ENCODE results near the gene SLC38A10. TPM values are rescaled to one million over a fixed set of nuclear protein-coding genes. Genes with fewer than 3 reads are reported as not detected.
A peak's percentile ranks its signal among the peaks of the same experiment; 100 is the strongest.

SLC38A10 gene
- total and polyA plus RNA-seq, 2 of the 13 experiments (the other 11 are each of a cell fraction or from before 2014, with no cell fraction given), result 23.4 to 55.8 TPM

DNA sequence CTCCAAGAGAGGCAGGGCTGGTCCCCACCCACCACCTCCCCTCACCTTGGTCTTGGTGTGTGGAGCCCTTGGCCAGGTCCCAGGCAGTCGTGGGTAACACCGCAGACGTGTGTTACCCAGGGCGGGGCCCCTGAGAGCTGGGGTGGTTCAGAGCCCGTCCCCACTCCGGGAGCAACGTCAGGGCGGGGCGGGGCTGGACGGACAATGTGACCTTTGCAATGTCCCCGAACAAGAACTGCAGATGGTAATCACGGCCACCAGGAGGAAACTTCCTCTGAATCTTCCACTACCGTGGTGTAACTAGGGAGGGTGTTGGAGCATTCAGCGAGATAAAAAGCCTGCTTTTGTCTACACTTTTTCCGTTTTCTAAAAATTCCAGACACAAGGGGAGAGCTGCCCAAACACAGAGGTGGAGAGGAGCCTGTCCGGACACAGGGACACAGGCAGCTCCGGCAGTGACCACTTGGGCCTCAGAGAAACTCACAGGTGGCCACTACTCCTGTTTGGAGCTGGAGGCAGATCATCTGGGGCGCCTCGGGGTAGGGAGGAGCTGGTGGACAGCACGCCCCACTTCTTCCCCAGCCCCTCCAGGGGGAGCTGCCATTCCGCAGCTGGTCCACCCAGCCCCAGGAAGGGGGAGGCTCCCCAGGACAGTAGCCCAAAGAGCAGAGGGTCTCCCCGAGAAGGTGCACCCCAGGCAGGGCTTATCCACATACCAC is 14.2 kb upstream of the SLC38A10 start (continued):
- TF ChIP-seq SP4 (CRISPR knock-in tag; IDR thresholded peaks at IDR 0.05) (peak; percentile 55; the same call in 1 of the 2 replicates), ZSCAN29 (CRISPR knock-in tag; conservative IDR thresholded peaks at IDR 0.05) (0 out of 2 replicates have a peak, but pooled peaks have one; percentile 44), RARA (CRISPR knock-in tag; IDR thresholded peaks at IDR 0.05) (peak; percentile 58), SCMH1 (CRISPR knock-in tag; IDR thresholded peaks at IDR 0.05; ENCODE audit: borderline replicate concordance) (no peak), THYN1 (CRISPR knock-in tag; IDR thresholded peaks at IDR 0.05; ENCODE audit: borderline replicate concordance, low read depth) (no peak), FOSL2 (CRISPR knock-in tag; IDR thresholded peaks at IDR 0.05) (peak; percentile 45; the same call in 1 of the 2 replicates), ZNF546 (CRISPR knock-in tag; conservative IDR thresholded peaks at IDR 0.05) (peak; percentile 38; the same call in 1 of the 2 replicates), DR1 (CRISPR knock-in tag; IDR thresholded peaks at IDR 0.05) (0 out of 2 replicates have a peak, but pooled peaks have one; percentile 23), CEBPG (CRISPR knock-in tag; IDR thresholded peaks at IDR 0.05) (peak; percentile 54), KAT7 (CRISPR knock-in tag; IDR thresholded peaks at IDR 0.05; ENCODE audit: borderline replicate concordance) (0 out of 2 replicates have a peak, but pooled peaks have one; percentile 31), ELF3 (CRISPR knock-in tag; IDR thresholded peaks at IDR 0.05) (peak; percentile 72), SALL1 (CRISPR knock-in tag; IDR thresholded peaks at IDR 0.05) (peak; percentile 59), ZNF343 (CRISPR knock-in tag; IDR thresholded peaks at IDR 0.05) (0 out of 2 replicates have a peak, but pooled peaks have one; percentile 46), SP1 (IDR thresholded peaks at IDR 0.05) (no peak), SP1 (CRISPR knock-in tag; IDR thresholded peaks at IDR 0.05) (peak; percentile 67), RNF2 (conservative IDR thresholded peaks at IDR 0.05; ENCODE audit: low read depth) (no peak), HHEX (CRISPR knock-in tag; IDR thresholded peaks at IDR 0.05) (0 out of 2 replicates have a peak, but pooled peaks have one; percentile 15), NRL (CRISPR knock-in tag; IDR thresholded peaks at IDR 0.05; ENCODE audit: borderline replicate concordance) (0 out of 2 replicates have a peak, but pooled peaks have one; percentile 41), ZNF543 (CRISPR knock-in tag; IDR thresholded peaks at IDR 0.05) (peak; percentile 66; the same call in 1 of the 2 replicates), POLR2AphosphoS2 (IDR thresholded peaks at IDR 0.05; ENCODE audit: low read depth, low read length) (no peak)
- TF ChIP-seq, protein P1, sequence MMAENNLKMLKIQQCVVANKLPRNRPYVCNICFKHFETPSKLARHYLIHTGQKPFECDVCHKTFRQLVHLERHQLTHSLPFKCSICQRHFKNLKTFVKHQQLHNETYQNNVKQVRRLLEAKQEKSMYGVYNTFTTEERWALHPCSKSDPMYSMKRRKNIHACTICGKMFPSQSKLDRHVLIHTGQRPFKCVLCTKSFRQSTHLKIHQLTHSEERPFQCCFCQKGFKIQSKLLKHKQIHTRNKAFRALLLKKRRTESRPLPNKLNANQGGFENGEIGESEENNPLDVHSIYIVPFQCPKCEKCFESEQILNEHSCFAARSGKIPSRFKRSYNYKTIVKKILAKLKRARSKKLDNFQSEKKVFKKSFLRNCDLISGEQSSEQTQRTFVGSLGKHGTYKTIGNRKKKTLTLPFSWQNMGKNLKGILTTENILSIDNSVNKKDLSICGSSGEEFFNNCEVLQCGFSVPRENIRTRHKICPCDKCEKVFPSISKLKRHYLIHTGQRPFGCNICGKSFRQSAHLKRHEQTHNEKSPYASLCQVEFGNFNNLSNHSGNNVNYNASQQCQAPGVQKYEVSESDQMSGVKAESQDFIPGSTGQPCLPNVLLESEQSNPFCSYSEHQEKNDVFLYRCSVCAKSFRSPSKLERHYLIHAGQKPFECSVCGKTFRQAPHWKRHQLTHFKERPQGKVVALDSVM (CRISPR knock-in tag; IDR thresholded peaks at IDR 0.05), result peak; percentile 42; the same call in 1 of the 2 replicates
- TF ChIP-seq, protein P2, sequence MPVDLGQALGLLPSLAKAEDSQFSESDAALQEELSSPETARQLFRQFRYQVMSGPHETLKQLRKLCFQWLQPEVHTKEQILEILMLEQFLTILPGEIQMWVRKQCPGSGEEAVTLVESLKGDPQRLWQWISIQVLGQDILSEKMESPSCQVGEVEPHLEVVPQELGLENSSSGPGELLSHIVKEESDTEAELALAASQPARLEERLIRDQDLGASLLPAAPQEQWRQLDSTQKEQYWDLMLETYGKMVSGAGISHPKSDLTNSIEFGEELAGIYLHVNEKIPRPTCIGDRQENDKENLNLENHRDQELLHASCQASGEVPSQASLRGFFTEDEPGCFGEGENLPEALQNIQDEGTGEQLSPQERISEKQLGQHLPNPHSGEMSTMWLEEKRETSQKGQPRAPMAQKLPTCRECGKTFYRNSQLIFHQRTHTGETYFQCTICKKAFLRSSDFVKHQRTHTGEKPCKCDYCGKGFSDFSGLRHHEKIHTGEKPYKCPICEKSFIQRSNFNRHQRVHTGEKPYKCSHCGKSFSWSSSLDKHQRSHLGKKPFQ (CRISPR knock-in tag; IDR thresholded peaks at IDR 0.05; ENCODE audit: insufficient replicate concordance), result no peak
- TF ChIP-seq, protein P3, sequence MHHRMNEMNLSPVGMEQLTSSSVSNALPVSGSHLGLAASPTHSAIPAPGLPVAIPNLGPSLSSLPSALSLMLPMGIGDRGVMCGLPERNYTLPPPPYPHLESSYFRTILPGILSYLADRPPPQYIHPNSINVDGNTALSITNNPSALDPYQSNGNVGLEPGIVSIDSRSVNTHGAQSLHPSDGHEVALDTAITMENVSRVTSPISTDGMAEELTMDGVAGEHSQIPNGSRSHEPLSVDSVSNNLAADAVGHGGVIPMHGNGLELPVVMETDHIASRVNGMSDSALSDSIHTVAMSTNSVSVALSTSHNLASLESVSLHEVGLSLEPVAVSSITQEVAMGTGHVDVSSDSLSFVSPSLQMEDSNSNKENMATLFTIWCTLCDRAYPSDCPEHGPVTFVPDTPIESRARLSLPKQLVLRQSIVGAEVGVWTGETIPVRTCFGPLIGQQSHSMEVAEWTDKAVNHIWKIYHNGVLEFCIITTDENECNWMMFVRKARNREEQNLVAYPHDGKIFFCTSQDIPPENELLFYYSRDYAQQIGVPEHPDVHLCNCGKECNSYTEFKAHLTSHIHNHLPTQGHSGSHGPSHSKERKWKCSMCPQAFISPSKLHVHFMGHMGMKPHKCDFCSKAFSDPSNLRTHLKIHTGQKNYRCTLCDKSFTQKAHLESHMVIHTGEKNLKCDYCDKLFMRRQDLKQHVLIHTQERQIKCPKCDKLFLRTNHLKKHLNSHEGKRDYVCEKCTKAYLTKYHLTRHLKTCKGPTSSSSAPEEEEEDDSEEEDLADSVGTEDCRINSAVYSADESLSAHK (CRISPR knock-in tag; IDR thresholded peaks at IDR 0.05; ENCODE audit: borderline replicate concordance), result peak; percentile 52; the same call in 1 of the 2 replicates
- TF ChIP-seq, protein P4, sequence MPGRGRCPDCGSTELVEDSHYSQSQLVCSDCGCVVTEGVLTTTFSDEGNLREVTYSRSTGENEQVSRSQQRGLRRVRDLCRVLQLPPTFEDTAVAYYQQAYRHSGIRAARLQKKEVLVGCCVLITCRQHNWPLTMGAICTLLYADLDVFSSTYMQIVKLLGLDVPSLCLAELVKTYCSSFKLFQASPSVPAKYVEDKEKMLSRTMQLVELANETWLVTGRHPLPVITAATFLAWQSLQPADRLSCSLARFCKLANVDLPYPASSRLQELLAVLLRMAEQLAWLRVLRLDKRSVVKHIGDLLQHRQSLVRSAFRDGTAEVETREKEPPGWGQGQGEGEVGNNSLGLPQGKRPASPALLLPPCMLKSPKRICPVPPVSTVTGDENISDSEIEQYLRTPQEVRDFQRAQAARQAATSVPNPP (CRISPR knock-in tag; IDR thresholded peaks at IDR 0.05), result no peak

Data from HepG2 (cell line).